UCSD-AML1 (cell line): ENCODE data around the gene RHOD.
A peak's percentile ranks its signal among the peaks of the same experiment; 100 is the strongest.

Source experiments
- DNase-seq: peaks from one replicate; lab custom pipeline; 2025; ENCODE audit not compliant: unreplicated experiment; lab: John Stamatoyannopoulos, UW

Gene RHOD

GRCh38 chr11:67058506-67058905, 1.9 kb downstream of the RHOD start:
- no peak for DNase-seq

GRCh38 chr11:67059671-67060070, 3.0 kb downstream of the RHOD start:
- DNase-seq: no peak

- no peak for DNase-seq
These were observed 3.5 kb downstream of the RHOD start for GRCh38 chr11:67060111-67060522.

- no peak for DNase-seq
These were observed 6.1 kb downstream of the RHOD start for GRCh38 chr11:67062526-67063373.

GRCh38 chr11:67066333-67066709, 9.7 kb downstream of the RHOD start:
- no peak for DNase-seq

GRCh38 chr11:67071420-67072284, 15.0 kb downstream of the RHOD start:
- peak; percentile 76 for DNase-seq

- DNase-seq: no peak
These were observed 15.6 kb downstream of the RHOD start for GRCh38 chr11:67072295-67072694.

GRCh38 chr11:67073908-67074307, 17.3 kb downstream of the RHOD start:
- no peak for DNase-seq

- no peak for DNase-seq
These were observed 19.6 kb downstream of the RHOD start for GRCh38 chr11:67076202-67076601.

- DNase-seq: no peak
These were observed 22.5 kb downstream of the RHOD start for GRCh38 chr11:67079065-67079705.

- DNase-seq: peak; percentile 44
These were observed 25.6 kb downstream of the RHOD start for GRCh38 chr11:67082071-67082791.

GRCh38 chr11:67083786-67084366, 27.2 kb downstream of the RHOD start:
- no peak for DNase-seq

- DNase-seq: no peak
These were observed 29.0 kb downstream of the RHOD start for GRCh38 chr11:67085617-67086016.

- DNase-seq: no peak
These were observed 34.1 kb downstream of the RHOD start for GRCh38 chr11:67090717-67091116.

- DNase-seq: no peak
These were observed 38.5 kb downstream of the RHOD start for GRCh38 chr11:67095214-67095507.

GRCh38 chr11:67098799-67099429, 42.3 kb downstream of the RHOD start:
- DNase-seq: no peak

GRCh38 chr11:67099831-67100324, 43.2 kb downstream of the RHOD start:
- peak; percentile 37 for DNase-seq

- no peak for DNase-seq
These were observed 46.0 kb downstream of the RHOD start for GRCh38 chr11:67102664-67103063.

GRCh38 chr11:67105964-67106363, 49.3 kb downstream of the RHOD start:
- no peak for DNase-seq

- DNase-seq: no peak
These were observed 54.6 kb downstream of the RHOD start for GRCh38 chr11:67111261-67111660.
